GM21447 (cell line): ENCODE data around the gene DCTD.

Experiments
- ATAC-seq: cut with Tn5 transposase; IDR thresholded peaks from one replicate; pipeline ENCODE4 v1.9.1; 2021; ENCODE audit not compliant: unreplicated experiment

The DCTD gene

GRCh38 chr4:182874304-182874751 lies 42.9 kb downstream of the DCTD start:
- ATAC-seq, result no peak

- ATAC-seq, result no peak
Observed at GRCh38 chr4:182873726-182874125, 43.5 kb downstream of the DCTD start.

GRCh38 chr4:182873289-182873688 lies 43.9 kb downstream of the DCTD start:
- ATAC-seq, result no peak

GRCh38 chr4:182872886-182873285 lies 44.3 kb downstream of the DCTD start:
- no peak for ATAC-seq

- no peak for ATAC-seq
Observed at GRCh38 chr4:182871616-182872015, 45.6 kb downstream of the DCTD start.

GRCh38 chr4:182869697-182870096 lies 47.5 kb downstream of the DCTD start:
- no peak for ATAC-seq

GRCh38 chr4:182866746-182867145 lies 50.4 kb downstream of the DCTD start:
- no peak for ATAC-seq

- no peak for ATAC-seq
Observed at GRCh38 chr4:182863501-182863900, 53.7 kb downstream of the DCTD start.

- ATAC-seq, result no peak
Observed at GRCh38 chr4:182862921-182863320, 54.3 kb downstream of the DCTD start.

GRCh38 chr4:182862141-182862875 lies 54.9 kb downstream of the DCTD start:
- ATAC-seq, result no peak

GRCh38 chr4:182861346-182861745 lies 55.8 kb downstream of the DCTD start:
- ATAC-seq, result no peak

GRCh38 chr4:182859730-182860129 lies 57.5 kb downstream of the DCTD start:
- ATAC-seq, result no peak

- ATAC-seq, result no peak
Observed at GRCh38 chr4:182858711-182859110, 58.5 kb downstream of the DCTD start.

GRCh38 chr4:182856862-182857261 lies 60.3 kb downstream of the DCTD start:
- no peak for ATAC-seq

- ATAC-seq, result no peak
Observed at GRCh38 chr4:182855877-182856276, 61.3 kb downstream of the DCTD start.

- ATAC-seq, result no peak
Observed at GRCh38 chr4:182855312-182855711, 61.9 kb downstream of the DCTD start.

GRCh38 chr4:182854466-182854865 lies 62.7 kb downstream of the DCTD start:
- ATAC-seq, result no peak

- no peak for ATAC-seq
Observed at GRCh38 chr4:182853731-182854330, 63.4 kb downstream of the DCTD start.

- no peak for ATAC-seq
Observed at GRCh38 chr4:182848685-182849084, 68.5 kb downstream of the DCTD start.

GRCh38 chr4:182847576-182848450 lies 69.4 kb downstream of the DCTD start:
- ATAC-seq, result no peak

GRCh38 chr4:182846036-182846435 lies 71.2 kb downstream of the DCTD start:
- ATAC-seq, result no peak

- ATAC-seq, result no peak
Observed at GRCh38 chr4:182845618-182846017, 71.6 kb downstream of the DCTD start.
